Liver (tissue), 3 donors: ENCODE data around the gene SORCS2.

Experiments
- ATF3 ChIP-seq: IDR thresholded peaks from 2 replicates; pipeline ENCODE4 v1.6.1; 2016; ENCODE audit warnings: antibody characterized with exemption
- CTCF ChIP-seq: fragments of 150-350 bp; IDR thresholded peaks from 2 replicates; pipeline ENCODE4 v1.5.1; 2017; ENCODE audit warnings: improper control_type of control experiment, low read depth, low read length; ENCODE audit not compliant: missing input control
- GABPA ChIP-seq, 2 donors: IDR thresholded peaks in 1 of 2; conservative IDR thresholded peaks in 1 of 2; 2 replicates each; pipeline ENCODE4 v1.6.1; 2016; ENCODE audit warnings: antibody characterized with exemption in 2 of 2, mild to moderate bottlenecking in 1 of 2, moderate library complexity in 1 of 2
- HNF4G ChIP-seq: IDR thresholded peaks from 2 replicates; pipeline ENCODE4 v1.6.1; 2016; ENCODE audit warnings: antibody characterized with exemption
- TAF1 ChIP-seq: conservative IDR thresholded peaks from 2 replicates; pipeline ENCODE4 v1.6.1; 2016; ENCODE audit warnings: antibody characterized with exemption, mild to moderate bottlenecking
- donor health status: healthy.
- donor health status: healthy.

- TF ChIP-seq CTCF (no peak), GABPA (IDR thresholded peaks at IDR 0.05 in 1 of 2, conservative IDR thresholded peaks at IDR 0.05 in 1 of 2) (no peak), HNF4G (no peak), ATF3 (no peak), TAF1 (no peak)
Observed at GRCh38 chr4:7733201-7733600, 540.9 kb downstream of the SORCS2 start.
